ENCODE results near the gene CEP76. TPM values are rescaled to one million over a fixed set of nuclear protein-coding genes. Genes with fewer than 3 reads are reported as not detected.

Gene CEP76
- total RNA-seq, 2 donors from 2014 or later: 6.2 to 10.2 TPM

DNA sequence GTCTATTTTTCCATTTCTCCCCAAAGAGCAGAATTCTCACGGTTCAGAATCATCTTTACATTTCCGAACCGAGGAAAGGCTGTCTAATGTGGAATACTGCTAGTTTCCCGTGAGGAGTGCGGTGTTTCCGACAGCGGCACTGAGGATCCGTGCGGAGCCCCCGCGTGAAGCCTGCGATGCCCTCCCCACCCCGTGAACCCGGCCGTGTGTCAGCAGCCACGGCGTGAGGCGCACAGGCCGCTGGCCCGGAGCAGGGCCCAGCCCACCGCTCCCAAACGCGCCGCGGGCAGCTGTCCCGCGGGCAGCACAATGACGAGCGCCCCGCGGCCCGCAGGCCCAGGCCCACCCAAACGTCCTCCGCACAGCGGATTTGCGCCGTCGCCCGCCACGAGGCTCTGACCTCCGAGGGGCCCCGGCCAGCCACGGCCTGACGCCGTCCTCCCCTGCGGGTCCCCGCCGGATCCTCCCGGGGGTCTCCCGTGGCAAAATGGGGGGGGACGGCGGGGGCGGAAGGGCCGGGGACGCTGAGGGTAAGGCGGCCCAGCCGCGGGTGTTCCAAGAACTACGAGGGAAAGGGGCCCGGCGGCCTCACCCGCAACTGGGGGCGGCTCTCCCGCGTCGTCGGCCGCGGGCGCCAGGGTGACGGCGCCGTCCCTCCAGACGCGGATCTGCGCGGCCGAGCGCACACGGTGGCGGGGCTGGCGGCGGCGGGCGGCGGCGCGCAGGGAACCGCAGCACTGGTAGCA lies 45.4 kb downstream of the CEP76 start:
- WGBS, 2 donors: 1 to 2% methylated on average over 10 to 83 of the region's 89 CpGs
- ATAC-seq: peak; percentile 51
- Histone ChIP-seq H3K36me3 (replicated peaks in 1 of 2; ENCODE audit: insufficient read depth in 1 of 2, low read depth in 2 of 2) (no peaks in the 10 kb centered on the region), H3K9me3 (no peaks in the 10 kb centered on the region), H3K4me3 (peak overlapping the region; percentile 32 to 72), H3K27me3 (no peaks in the 10 kb centered on the region), H3K4me1 (peaks cover 13% of the 10 kb centered on the region), H3K27ac (peak overlapping the region; percentile 71 to 89 (median 86))
- intact Hi-C loops (cut with DNase I): loop anchor here (5.0 kb wide), 1 partner anchor 115 kb away; no protein-coding TSS in a partner anchor
- peak; percentile 28 to 48 (median 40) for DNase-seq
- TF ChIP-seq, protein P1, sequence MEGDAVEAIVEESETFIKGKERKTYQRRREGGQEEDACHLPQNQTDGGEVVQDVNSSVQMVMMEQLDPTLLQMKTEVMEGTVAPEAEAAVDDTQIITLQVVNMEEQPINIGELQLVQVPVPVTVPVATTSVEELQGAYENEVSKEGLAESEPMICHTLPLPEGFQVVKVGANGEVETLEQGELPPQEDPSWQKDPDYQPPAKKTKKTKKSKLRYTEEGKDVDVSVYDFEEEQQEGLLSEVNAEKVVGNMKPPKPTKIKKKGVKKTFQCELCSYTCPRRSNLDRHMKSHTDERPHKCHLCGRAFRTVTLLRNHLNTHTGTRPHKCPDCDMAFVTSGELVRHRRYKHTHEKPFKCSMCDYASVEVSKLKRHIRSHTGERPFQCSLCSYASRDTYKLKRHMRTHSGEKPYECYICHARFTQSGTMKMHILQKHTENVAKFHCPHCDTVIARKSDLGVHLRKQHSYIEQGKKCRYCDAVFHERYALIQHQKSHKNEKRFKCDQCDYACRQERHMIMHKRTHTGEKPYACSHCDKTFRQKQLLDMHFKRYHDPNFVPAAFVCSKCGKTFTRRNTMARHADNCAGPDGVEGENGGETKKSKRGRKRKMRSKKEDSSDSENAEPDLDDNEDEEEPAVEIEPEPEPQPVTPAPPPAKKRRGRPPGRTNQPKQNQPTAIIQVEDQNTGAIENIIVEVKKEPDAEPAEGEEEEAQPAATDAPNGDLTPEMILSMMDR (IDR thresholded peaks at IDR 0.05): no peak
- peak; percentile 34 to 45 (median 41) for TF ChIP-seq POLR2A (IDR thresholded peaks at IDR 0.05)

DNA sequence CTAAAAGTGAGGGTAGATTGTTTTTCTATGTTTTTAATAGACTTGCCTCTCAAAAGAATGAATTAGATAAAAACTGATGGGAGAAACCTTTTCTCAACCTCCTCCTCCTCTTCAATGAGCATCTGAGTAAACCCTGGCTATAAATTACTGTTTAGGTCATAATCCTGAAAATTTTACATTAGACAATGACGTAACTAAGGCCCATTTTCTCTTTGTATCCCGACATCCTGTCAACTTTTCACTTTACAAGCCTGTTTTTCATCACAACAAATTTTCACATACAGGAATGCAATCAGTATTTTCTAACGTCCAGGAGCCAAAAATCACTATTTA lies 46.0 kb downstream of the CEP76 start:
- TF ChIP-seq, protein P1 (IDR thresholded peaks at IDR 0.05): no peak
- TF ChIP-seq POLR2A (IDR thresholded peaks at IDR 0.05): no peak
- H3K9me3 ChIP-seq: no peaks in the 10 kb centered on the region

DNA sequence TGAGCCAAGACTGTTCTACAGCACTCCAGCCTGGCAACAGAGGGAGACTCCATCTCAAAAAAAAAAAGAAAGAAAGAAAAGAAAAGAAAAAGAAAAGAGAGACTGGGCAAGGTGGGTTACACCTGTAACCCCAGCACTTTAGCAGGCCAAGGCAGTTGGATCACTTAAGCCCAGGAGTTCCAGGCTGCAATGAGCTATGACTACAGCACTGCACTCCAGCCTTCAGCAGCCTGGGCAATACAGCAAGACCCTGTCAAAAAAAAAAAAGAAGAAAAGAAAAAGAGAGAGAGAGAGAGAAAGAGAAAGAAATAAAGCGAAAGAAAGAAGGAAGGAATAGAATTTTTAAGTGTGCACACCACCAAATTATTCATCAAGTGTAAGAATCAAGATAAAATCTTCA lies 47.6 kb downstream of the CEP76 start:
- intact Hi-C loops (cut with DNase I): loop anchor here (5.0 kb wide), 1 partner anchor 113 kb away; no protein-coding TSS in a partner anchor
- Histone ChIP-seq H3K27ac (no peak overlapping the region), H3K27me3 (no peaks in the 10 kb centered on the region), H3K4me3 (no peak overlapping the region), H3K9me3 (no peaks in the 10 kb centered on the region), H3K36me3 (replicated peaks in 1 of 2; ENCODE audit: insufficient read depth in 1 of 2, low read depth in 2 of 2) (no peaks in the 10 kb centered on the region), H3K4me1 (peaks cover 13% of the 10 kb centered on the region)
- 89 to 100% methylated on average over 1 of the region's 1 CpG for WGBS, 2 donors
- ATAC-seq: no peak
- no peak for TF ChIP-seq POLR2A (IDR thresholded peaks at IDR 0.05)
- TF ChIP-seq, protein P1 (IDR thresholded peaks at IDR 0.05): no peak
- DNase-seq: no peak

More for the DNA sequence above, 46.0 kb downstream of the CEP76 start:
- WGBS, 2 donors: 14 to 17% methylated on average over 3 of the region's 3 CpGs
- intact Hi-C loops (cut with DNase I): loop anchor here (5.0 kb wide), 1 partner anchor 114 kb away; no protein-coding TSS in a partner anchor
- H3K36me3 ChIP-seq (replicated peaks in 1 of 2; ENCODE audit: insufficient read depth in 1 of 2, low read depth in 2 of 2): no peaks in the 10 kb centered on the region
- H3K4me3 ChIP-seq: peak overlapping the region in 1 of 2 donors; percentile 32
- DNase-seq (no peak), ATAC-seq (no peak)
- H3K27me3 ChIP-seq: no peaks in the 10 kb centered on the region
- H3K27ac ChIP-seq: peak overlapping the region in 3 of 4 donors; percentile 84 to 89 (median 88)
- peaks cover 13% of the 10 kb centered on the region for H3K4me1 ChIP-seq

DNA sequence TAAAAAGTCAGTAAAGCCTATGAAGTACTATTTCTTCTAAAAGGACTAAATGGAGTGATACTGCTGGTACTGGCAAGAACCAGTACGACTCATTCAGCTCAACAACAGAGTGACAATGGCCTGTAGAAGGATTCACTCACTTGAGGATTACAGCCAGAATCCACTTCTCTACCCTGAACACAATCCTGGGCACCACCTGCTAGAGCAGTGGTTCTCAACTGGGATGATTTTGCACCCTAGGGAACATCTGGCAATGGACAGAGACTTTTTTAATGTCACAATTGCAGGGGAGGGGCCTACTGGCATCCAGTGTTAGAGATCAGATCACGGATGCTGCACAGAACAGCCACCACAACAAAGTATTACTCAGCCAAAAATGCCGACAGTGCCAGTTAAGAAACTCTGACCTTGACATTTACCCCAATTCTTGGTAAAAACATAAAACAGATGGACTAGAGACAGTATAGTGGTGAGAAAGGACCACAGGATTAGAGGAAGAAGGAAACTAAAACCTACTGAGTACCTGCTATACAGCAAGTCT lies 49.6 kb downstream of the CEP76 start:
- TF ChIP-seq, protein P1 (IDR thresholded peaks at IDR 0.05): no peak
- no peak for TF ChIP-seq POLR2A (IDR thresholded peaks at IDR 0.05)
- 35 to 44% methylated on average over 3 of the region's 3 CpGs for WGBS, 2 donors
- Histone ChIP-seq H3K36me3 (replicated peaks in 1 of 2; ENCODE audit: insufficient read depth in 1 of 2, low read depth in 2 of 2) (no peaks in the 10 kb centered on the region), H3K4me1 (peaks cover 13% of the 10 kb centered on the region), H3K4me3 (no peak overlapping the region), H3K27me3 (no peaks in the 10 kb centered on the region), H3K9me3 (no peaks in the 10 kb centered on the region), H3K27ac (no peak overlapping the region)
- DNase-seq (no peak), ATAC-seq (no peak)
- intact Hi-C loops (cut with DNase I): no loop called here
